ENCODE results near the gene GRM5.
"Not testable (repeated sequence)": the region's sequence is repeated elsewhere in the genome, so short reads cannot be mapped to it uniquely, and the experiment has no call there.

Gene GRM5

GRCh38 chr11:88843766-88844426, 221.9 kb downstream of the GRM5 start:
- not testable (repeated sequence) for DNase-seq (ENCODE audit: extremely low read depth in 1 of 2, low read depth in 1 of 2)

- not testable (repeated sequence) for DNase-seq (ENCODE audit: extremely low read depth in 1 of 2, low read depth in 1 of 2)
Observed at GRCh38 chr11:88838139-88838538, 227.6 kb downstream of the GRM5 start.

- not testable (repeated sequence) for DNase-seq (ENCODE audit: extremely low read depth in 1 of 2, low read depth in 1 of 2)
Observed at GRCh38 chr11:88835709-88836108, 230.1 kb downstream of the GRM5 start.

GRCh38 chr11:88831303-88831890, 234.4 kb downstream of the GRM5 start:
- DNase-seq (ENCODE audit: extremely low read depth in 1 of 2, low read depth in 1 of 2) = no peak

GRCh38 chr11:88827018-88827676, 238.6 kb downstream of the GRM5 start:
- no peak for DNase-seq (ENCODE audit: extremely low read depth in 1 of 2, low read depth in 1 of 2)

GRCh38 chr11:88819616-88820015, 246.2 kb downstream of the GRM5 start:
- no peak for DNase-seq (ENCODE audit: extremely low read depth in 1 of 2, low read depth in 1 of 2)

GRCh38 chr11:88818978-88819377, 246.8 kb downstream of the GRM5 start:
- no peak for DNase-seq (ENCODE audit: extremely low read depth in 1 of 2, low read depth in 1 of 2)

GRCh38 chr11:88815505-88815904, 250.3 kb downstream of the GRM5 start:
- no peak for DNase-seq (ENCODE audit: extremely low read depth in 1 of 2, low read depth in 1 of 2)

- no peak for DNase-seq (ENCODE audit: extremely low read depth in 1 of 2, low read depth in 1 of 2)
Observed at GRCh38 chr11:88814076-88814475, 251.7 kb downstream of the GRM5 start.

GRCh38 chr11:88813233-88813915, 252.4 kb downstream of the GRM5 start:
- DNase-seq (ENCODE audit: extremely low read depth in 1 of 2, low read depth in 1 of 2) = no peak

- DNase-seq (ENCODE audit: extremely low read depth in 1 of 2, low read depth in 1 of 2) = no peak
Observed at GRCh38 chr11:88810420-88811097, 255.2 kb downstream of the GRM5 start.

- no peak for DNase-seq (ENCODE audit: extremely low read depth in 1 of 2, low read depth in 1 of 2)
Observed at GRCh38 chr11:88809126-88809525, 256.7 kb downstream of the GRM5 start.

- no peak for DNase-seq (ENCODE audit: extremely low read depth in 1 of 2, low read depth in 1 of 2)
Observed at GRCh38 chr11:88807349-88807748, 258.4 kb downstream of the GRM5 start.

GRCh38 chr11:88806410-88806809, 259.4 kb downstream of the GRM5 start:
- DNase-seq (ENCODE audit: extremely low read depth in 1 of 2, low read depth in 1 of 2) = no peak

- DNase-seq (ENCODE audit: extremely low read depth in 1 of 2, low read depth in 1 of 2) = no peak
Observed at GRCh38 chr11:88801484-88802123, 264.2 kb downstream of the GRM5 start.

GRCh38 chr11:88799771-88800500, 265.8 kb downstream of the GRM5 start:
- no peak for DNase-seq (ENCODE audit: extremely low read depth in 1 of 2, low read depth in 1 of 2)

GRCh38 chr11:88790182-88790581, 275.6 kb downstream of the GRM5 start:
- DNase-seq (ENCODE audit: extremely low read depth in 1 of 2, low read depth in 1 of 2) = no peak

- DNase-seq (ENCODE audit: extremely low read depth in 1 of 2, low read depth in 1 of 2) = no peak
Observed at GRCh38 chr11:88779577-88779976, 286.2 kb downstream of the GRM5 start.

GRCh38 chr11:88770475-88771079, 295.2 kb downstream of the GRM5 start:
- no peak for DNase-seq (ENCODE audit: extremely low read depth in 1 of 2, low read depth in 1 of 2)

GRCh38 chr11:88744140-88744539, 321.6 kb downstream of the GRM5 start:
- no peak for DNase-seq (ENCODE audit: extremely low read depth in 1 of 2, low read depth in 1 of 2)
